K562 (cell line): ENCODE results near the gene APOBEC3F. TPM values are rescaled to one million over a fixed set of nuclear protein-coding genes. Genes with fewer than 3 reads are reported as not detected.
A peak's percentile ranks its signal among the peaks of the same experiment; 100 is the strongest.

Experiments used
- ATAC-seq: fragments of 200-7000 bp; cut with Tn5 transposase; 3 replicates; pipeline ENCODE4 v1.9.1; 2020; ENCODE audit warnings: moderate library complexity
- BruUV-seq: library from RNA; stranded (reverse); fragments of 400-500 nt; replicated peaks from 2 replicates; lab custom pipeline; 2021; lab: Mats Ljungman, UMichigan
- CTCF ChIA-PET: fragments of 300-600 bp; formaldehyde crosslinking; extraction: SDS; loops from one replicate; lab custom pipeline; 2021; ENCODE audit warnings: low intra/inter-chr PET ratio; lab: Yijun Ruan, JAX
- POLR2A ChIA-PET: fragments of 300-600, 350-650 bp; sonication (Branson Sonifier 250); formaldehyde crosslinking; extraction: SDS; loops from one replicate; lab custom pipeline; 2021; ENCODE audit warnings: antibody characterized with exemption, inconsistent platforms; lab: Yijun Ruan, JAX
- DNase-seq, 4 experiments: peaks; one replicate each; pipeline versions ENCODE4 v3.0.0 to v3.0.0-alpha.2; 2011 to 2018; ENCODE audit warnings: low spot score in 3 of 4, mixed read lengths in 3 of 4; ENCODE audit errors: extremely low read depth in 1 of 4
- FAIRE-seq: peaks from 2 replicates; lab custom pipeline; 2011; peaks lifted over from hg19 to GRCh38; lab: Jason Lieb, UNC
- H2AFZ ChIP-seq: 2 replicates; pipeline ENCODE4 v1.6.0; 2011; ENCODE audit warnings: low read depth, low read length, control low read depth, inconsistent platforms
- H3K27ac ChIP-seq: fragments of 200-600 bp; 3 replicates; pipeline ENCODE4 v1.8.0; 2011; ENCODE audit warnings: low read depth, mild to moderate bottlenecking, control low read depth, inconsistent platforms, low read length, moderate library complexity, mixed read lengths; ENCODE audit errors: extremely low read depth
- H3K27me3 ChIP-seq, 2 experiments: fragments of 300-600 bp in 1 of 2; 2 replicates in 1 of 2; 3 replicates in 1 of 2; pipeline versions ENCODE4 v1.6.0 to v1.8.0; 2011; ENCODE audit warnings: inconsistent platforms in 2 of 2, low read length in 2 of 2, mild to moderate bottlenecking in 1 of 2, mixed read lengths in 1 of 2, moderate library complexity in 1 of 2; ENCODE audit not compliant: control insufficient read depth in 2 of 2, insufficient read depth in 2 of 2
- H3K36me3 ChIP-seq: fragments of 300-600 bp; 3 replicates; pipeline ENCODE4 v1.8.0; 2011; ENCODE audit warnings: mild to moderate bottlenecking, low read length, inconsistent platforms; ENCODE audit not compliant: control insufficient read depth, insufficient read depth
- H3K4me1 ChIP-seq, 2 experiments: fragments of 200-600 bp in 1 of 2; replicated peaks in 1 of 2; 2 replicates in 1 of 2; 3 replicates in 1 of 2; pipeline versions ENCODE4 v1.5.1 to v1.8.0; 2011; ENCODE audit warnings: inconsistent platforms in 2 of 2, low read length in 2 of 2, mild to moderate bottlenecking in 1 of 2, mixed read lengths in 1 of 2, moderate library complexity in 1 of 2; ENCODE audit not compliant: control insufficient read depth in 2 of 2, insufficient read depth in 2 of 2
- H3K4me2 ChIP-seq: 2 replicates; pipeline ENCODE4 v1.6.1; 2011; ENCODE audit warnings: low read length, control low read depth, inconsistent platforms, mixed read lengths; ENCODE audit not compliant: insufficient read depth
- H3K4me3 ChIP-seq: fragments of 200-600 bp; sonication (generic), shearing (Covaris generic); 2 replicates; pipeline ENCODE4 v1.5.1; 2016; ENCODE audit warnings: control low read depth, inconsistent platforms
- H3K79me2 ChIP-seq: fragments of 200-600 bp; 3 replicates; pipeline ENCODE4 v1.8.0; 2011; ENCODE audit warnings: low read length, inconsistent platforms; ENCODE audit not compliant: control insufficient read depth, insufficient read depth
- H3K9ac ChIP-seq, 2 experiments: 2 replicates each; pipeline versions ENCODE4 v1.6.0 to v1.6.1; 2011; ENCODE audit warnings: low read depth in 2 of 2, low read length in 2 of 2, control low read depth in 1 of 2, inconsistent platforms in 1 of 2, mild to moderate bottlenecking in 1 of 2, mixed read lengths in 1 of 2; ENCODE audit not compliant: insufficient read depth in 1 of 2
- H3K9me1 ChIP-seq: one replicate; pipeline ENCODE4 v1.6.0; 2011; ENCODE audit warnings: inconsistent platforms, mild to moderate bottlenecking, low read length, moderate library complexity; ENCODE audit not compliant: control insufficient read depth, insufficient read depth
- H3K9me3 ChIP-seq: replicated peaks from 2 replicates; pipeline ENCODE4 v1.5.1; 2011; ENCODE audit warnings: low read depth, low read length, inconsistent platforms; ENCODE audit not compliant: control insufficient read depth, insufficient read depth
- H4K20me1 ChIP-seq: replicated peaks from 2 replicates; pipeline ENCODE4 v1.6.1; 2011; ENCODE audit warnings: low read length, inconsistent platforms, mixed read lengths; ENCODE audit not compliant: control insufficient read depth, insufficient read depth
- BHLHE40 ChIP-seq: IDR thresholded peaks from 2 replicates; pipeline ENCODE4 v1.6.1; 2011; ENCODE audit warnings: low read length, improper control_type of control experiment
- CBX5 ChIP-seq: IDR thresholded peaks from 2 replicates; pipeline ENCODE4 v1.6.1; 2014; ENCODE audit warnings: low read depth, borderline replicate concordance
- CREB1 ChIP-seq, 2 experiments: sonication (generic) in 1 of 2; formaldehyde crosslinking in 1 of 2; IDR thresholded peaks; 2 replicates each; pipeline versions ENCODE4 v1.6.1 to v1.8.0; 2012 to 2022; ENCODE audit warnings: inconsistent platforms in 1 of 2, mild to moderate bottlenecking in 1 of 2, missing genetic modification reagents in 1 of 2, moderate library complexity in 1 of 2
- FOXJ2 ChIP-seq: fragments of 200-800 bp; sonication (Bioruptor generic); IDR thresholded peaks from 2 replicates; pipeline ENCODE4 v1.6.1; 2016; ENCODE audit warnings: missing genetic modification characterization, missing compliant biosample characterization
- HNRNPUL1 ChIP-seq: fragments of 200-400 bp; formaldehyde crosslinking; IDR thresholded peaks from 2 replicates; pipeline ENCODE4 v1.6.1; 2017; ENCODE audit warnings: low read length
- LCOR ChIP-seq: sonication (generic); formaldehyde crosslinking; IDR thresholded peaks from 2 replicates; pipeline ENCODE4 v1.8.0; 2022; ENCODE audit warnings: mild to moderate bottlenecking, missing genetic modification reagents
- TEAD1 ChIP-seq, 2 experiments: fragments of 450-650 bp in 1 of 2; sonication (generic) in 1 of 2; formaldehyde crosslinking; IDR thresholded peaks; 2 replicates each; pipeline versions ENCODE4 v1.4.0 to v1.8.0; 2020 to 2022; ENCODE audit warnings: mild to moderate bottlenecking in 2 of 2, missing genetic modification reagents in 1 of 2
- WGBS: fragments of 100-300 bp; shearing (Covaris generic); methylation state at CpG from one replicate; pipeline ENCODE4 v1.1.6; 2016; ENCODE audit warnings: low coverage, mixed read lengths; ENCODE audit not compliant: insufficient coverage; ENCODE audit errors: missing lambda C conversion rate; 5-methylcytosine and 5-hydroxymethylcytosine counted together
- in situ Hi-C: fragments of 300-500 bp; cut with MboI; formaldehyde crosslinking; loops from 4 replicates; pipeline ENCODE4 v1.15.0; 2018; ENCODE audit warnings: inconsistent platforms, mixed read lengths
- intact Hi-C: fragments of 100-400 bp; cut with micrococcal nuclease; formaldehyde crosslinking; loops from 2 replicates; pipeline ENCODE4 v1.14.2; 2022
- polyA plus RNA-seq, 8 experiments: library from polyadenylated mRNA; depleted of rRNA in 4 of 8; stranded (reverse) in 5 of 8; unstranded in 3 of 8; fragments of >200 nt; fragmentation: Nextera tagmentation in 2 of 8; fragmentation: Illumina TruSeq in 1 of 8; extraction: Ambion mirVana in 2 of 8; extraction: Trizol in 1 of 8; gene quantifications; 2 replicates each; pipeline versions ENCODE4 v1.2.1 to v1.2.3, GENCODE V29; 2011 to 2014; ENCODE audit warnings: inconsistent platforms in 1 of 8, missing spikeins in 1 of 8
- total RNA-seq, 7 experiments: library from RNA; depleted of rRNA in 6 of 7; stranded (reverse); fragments of >200 nt in 6 of 7; fragmentation: Illumina TruSeq in 2 of 7; extraction: Trizol in 2 of 7; gene quantifications; 2 replicates each; pipeline versions ENCODE4 v1.2.1 to v1.2.3, GENCODE V29; 2011 to 2021; ENCODE audit warnings: low replicate concordance in 1 of 7
- TF ChIP-seq, protein P1 (sequence below), 2 experiments: fragments of 450-650 bp; IDR thresholded peaks; 2 replicates each; pipeline ENCODE4 v1.6.1; 2018; ENCODE audit warnings: mild to moderate bottlenecking in 2 of 2, low read depth in 1 of 2; ENCODE audit not compliant: partially characterized antibody in 2 of 2
- TF ChIP-seq, protein P2 (sequence below): sonication (generic); formaldehyde crosslinking; IDR thresholded peaks from 2 replicates; pipeline ENCODE4 v1.8.1; 2022; ENCODE audit warnings: missing genetic modification reagents
- TF ChIP-seq, protein P3 (sequence below): sonication (generic); formaldehyde crosslinking; IDR thresholded peaks from 2 replicates; pipeline ENCODE4 v1.8.0; 2022; ENCODE audit warnings: missing genetic modification reagents, mild to moderate bottlenecking, borderline replicate concordance
- TF ChIP-seq, protein P4 (sequence below): sonication (generic); formaldehyde crosslinking; IDR thresholded peaks from 2 replicates; pipeline ENCODE4 v1.8.1; 2023; ENCODE audit warnings: mild to moderate bottlenecking, missing genetic modification reagents

Gene APOBEC3F
- total and polyA plus RNA-seq, 9 of the 15 experiments (the other 6 are each of a cell fraction or from before 2014, with no cell fraction given): 1.1 to 3.3 (median 1.9) TPM

DNA sequence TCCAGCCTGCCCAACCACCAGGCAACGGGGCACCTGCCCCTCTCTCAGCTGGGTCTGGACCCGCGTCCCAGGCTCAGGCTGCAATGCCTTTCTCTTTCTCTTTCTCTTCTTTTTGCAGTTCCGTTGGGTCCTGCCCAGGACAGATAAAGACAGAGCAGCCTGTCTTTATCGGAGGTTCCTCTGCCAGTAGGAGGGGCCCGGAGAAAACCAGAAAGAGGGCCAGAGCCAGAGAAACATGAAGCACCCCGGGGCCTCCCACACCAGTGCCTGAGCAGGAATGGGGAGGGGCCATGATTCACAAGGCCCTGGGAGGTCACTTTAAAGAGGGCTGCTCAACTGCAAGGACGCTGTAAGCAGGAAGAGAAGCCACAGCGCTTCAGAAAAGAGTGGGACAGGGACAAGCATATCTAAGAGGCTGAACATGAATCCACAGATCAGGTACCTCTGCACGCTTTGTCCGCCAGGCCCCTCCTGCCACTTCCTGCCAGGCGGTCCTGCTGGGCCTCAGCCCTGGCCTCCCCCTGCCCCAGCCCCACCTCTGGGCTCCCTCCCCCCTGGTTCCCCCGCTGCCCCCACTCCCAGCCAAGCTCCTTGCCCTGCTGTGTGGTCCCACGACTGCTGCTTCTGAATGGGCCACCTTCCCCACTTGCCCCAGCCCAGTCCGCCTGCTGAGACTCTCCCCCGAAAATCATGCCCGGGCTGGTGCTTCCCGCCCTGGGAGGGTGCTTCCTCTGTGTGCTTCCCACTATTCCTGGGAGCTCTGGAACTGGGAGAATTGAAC lies 26.5 kb upstream of the APOBEC3F start, which contains the start of gene APOBEC3C:
Gene APOBEC3C, plus strand, starts transcription at position 316 of the 781 bp plus-strand sequence. Its CDS starts 106 bp downstream, at position 422.
- H3K4me3 ChIP-seq: peak within 1 kb of the TSS; percentile 75
- intact Hi-C loops (loop anchor here (2.0 to 10.0 kb wide), 3 partner anchors 51 to 142 kb away; partner anchors contain the start of gene CBX6), in situ Hi-C loops (loop anchor here (5.0 to 25.0 kb wide), 2 partner anchors 103 to 952 kb away; partner anchors contain the start of gene PICK1)
- BruUV-seq: TSS peak; percentile 47
- POLR2A ChIA-PET: interaction anchor here (0.5 to 1.1 kb wide), 4 partner anchors 22 to 305 kb away, joined by 3 to 5 read pairs (median 3); partner anchors contain the start of gene RPL3
- H3K79me2 ChIP-seq: peaks cover 35% of the 10 kb centered on the region
- DNase-seq: peak; percentile 74 to 94 (median 82)
- ATAC-seq: peak; percentile 94
- peak within 1 kb of the TSS; percentile 82 for H2AFZ ChIP-seq
- H3K4me1 ChIP-seq: peaks cover 15 to 46% of the 10 kb centered on the region in 2 experiments; a peak in 4 of 5 replicates
- peaks cover 2% of the 10 kb centered on the region for H3K9me1 ChIP-seq
- H3K9ac ChIP-seq: peak within 1 kb of the TSS; percentile 73 to 93
- CTCF ChIA-PET: no interaction called here
- H3K9me3 ChIP-seq: no peaks in the 10 kb centered on the region
- H3K36me3 ChIP-seq: peaks cover 14% of the 10 kb centered on the region
- no peaks in the 10 kb centered on the region for H4K20me1 ChIP-seq
- peak within 1 kb of the TSS; percentile 89 for H3K27ac ChIP-seq
- 3% methylated on average over 12 of the region's 18 CpGs for WGBS
- H3K4me2 ChIP-seq: peak within 1 kb of the TSS; percentile 87
- no peaks in the 10 kb centered on the region for H3K27me3 ChIP-seq
- FAIRE-seq: peak; percentile 99
- TF ChIP-seq HNRNPUL1 (no peak), CBX5 (no peak), LCOR (no peak), FOXJ2 (peak; percentile 38; the same call in 1 of the 2 replicates), BHLHE40 (peak; percentile 12; the same call in 1 of the 2 replicates), TEAD1 (CRISPR knock-in tag; IDR thresholded peaks at IDR 0.05) (no peak), CREB1 (IDR thresholded peaks at IDR 0.05) (0 out of 2 replicates have a peak, but pooled peaks have one; percentile 20), CREB1 (CRISPR knock-in tag; IDR thresholded peaks at IDR 0.05) (no peak)
- TF ChIP-seq, protein P1, sequence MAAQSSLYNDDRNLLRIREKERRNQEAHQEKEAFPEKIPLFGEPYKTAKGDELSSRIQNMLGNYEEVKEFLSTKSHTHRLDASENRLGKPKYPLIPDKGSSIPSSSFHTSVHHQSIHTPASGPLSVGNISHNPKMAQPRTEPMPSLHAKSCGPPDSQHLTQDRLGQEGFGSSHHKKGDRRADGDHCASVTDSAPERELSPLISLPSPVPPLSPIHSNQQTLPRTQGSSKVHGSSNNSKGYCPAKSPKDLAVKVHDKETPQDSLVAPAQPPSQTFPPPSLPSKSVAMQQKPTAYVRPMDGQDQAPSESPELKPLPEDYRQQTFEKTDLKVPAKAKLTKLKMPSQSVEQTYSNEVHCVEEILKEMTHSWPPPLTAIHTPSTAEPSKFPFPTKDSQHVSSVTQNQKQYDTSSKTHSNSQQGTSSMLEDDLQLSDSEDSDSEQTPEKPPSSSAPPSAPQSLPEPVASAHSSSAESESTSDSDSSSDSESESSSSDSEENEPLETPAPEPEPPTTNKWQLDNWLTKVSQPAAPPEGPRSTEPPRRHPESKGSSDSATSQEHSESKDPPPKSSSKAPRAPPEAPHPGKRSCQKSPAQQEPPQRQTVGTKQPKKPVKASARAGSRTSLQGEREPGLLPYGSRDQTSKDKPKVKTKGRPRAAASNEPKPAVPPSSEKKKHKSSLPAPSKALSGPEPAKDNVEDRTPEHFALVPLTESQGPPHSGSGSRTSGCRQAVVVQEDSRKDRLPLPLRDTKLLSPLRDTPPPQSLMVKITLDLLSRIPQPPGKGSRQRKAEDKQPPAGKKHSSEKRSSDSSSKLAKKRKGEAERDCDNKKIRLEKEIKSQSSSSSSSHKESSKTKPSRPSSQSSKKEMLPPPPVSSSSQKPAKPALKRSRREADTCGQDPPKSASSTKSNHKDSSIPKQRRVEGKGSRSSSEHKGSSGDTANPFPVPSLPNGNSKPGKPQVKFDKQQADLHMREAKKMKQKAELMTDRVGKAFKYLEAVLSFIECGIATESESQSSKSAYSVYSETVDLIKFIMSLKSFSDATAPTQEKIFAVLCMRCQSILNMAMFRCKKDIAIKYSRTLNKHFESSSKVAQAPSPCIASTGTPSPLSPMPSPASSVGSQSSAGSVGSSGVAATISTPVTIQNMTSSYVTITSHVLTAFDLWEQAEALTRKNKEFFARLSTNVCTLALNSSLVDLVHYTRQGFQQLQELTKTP (IDR thresholded peaks at IDR 0.05; ENCODE audit: low read depth in 1 of 2, partially characterized antibody in 2 of 2): peak in 1 of 2 experiments; percentile 72
- TF ChIP-seq, protein P2, sequence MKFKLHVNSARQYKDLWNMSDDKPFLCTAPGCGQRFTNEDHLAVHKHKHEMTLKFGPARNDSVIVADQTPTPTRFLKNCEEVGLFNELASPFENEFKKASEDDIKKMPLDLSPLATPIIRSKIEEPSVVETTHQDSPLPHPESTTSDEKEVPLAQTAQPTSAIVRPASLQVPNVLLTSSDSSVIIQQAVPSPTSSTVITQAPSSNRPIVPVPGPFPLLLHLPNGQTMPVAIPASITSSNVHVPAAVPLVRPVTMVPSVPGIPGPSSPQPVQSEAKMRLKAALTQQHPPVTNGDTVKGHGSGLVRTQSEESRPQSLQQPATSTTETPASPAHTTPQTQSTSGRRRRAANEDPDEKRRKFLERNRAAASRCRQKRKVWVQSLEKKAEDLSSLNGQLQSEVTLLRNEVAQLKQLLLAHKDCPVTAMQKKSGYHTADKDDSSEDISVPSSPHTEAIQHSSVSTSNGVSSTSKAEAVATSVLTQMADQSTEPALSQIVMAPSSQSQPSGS (CRISPR knock-in tag): no peak
- TF ChIP-seq, protein P3, sequence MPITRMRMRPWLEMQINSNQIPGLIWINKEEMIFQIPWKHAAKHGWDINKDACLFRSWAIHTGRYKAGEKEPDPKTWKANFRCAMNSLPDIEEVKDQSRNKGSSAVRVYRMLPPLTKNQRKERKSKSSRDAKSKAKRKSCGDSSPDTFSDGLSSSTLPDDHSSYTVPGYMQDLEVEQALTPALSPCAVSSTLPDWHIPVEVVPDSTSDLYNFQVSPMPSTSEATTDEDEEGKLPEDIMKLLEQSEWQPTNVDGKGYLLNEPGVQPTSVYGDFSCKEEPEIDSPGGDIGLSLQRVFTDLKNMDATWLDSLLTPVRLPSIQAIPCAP (CRISPR knock-in tag): no peak
- TF ChIP-seq, protein P4, sequence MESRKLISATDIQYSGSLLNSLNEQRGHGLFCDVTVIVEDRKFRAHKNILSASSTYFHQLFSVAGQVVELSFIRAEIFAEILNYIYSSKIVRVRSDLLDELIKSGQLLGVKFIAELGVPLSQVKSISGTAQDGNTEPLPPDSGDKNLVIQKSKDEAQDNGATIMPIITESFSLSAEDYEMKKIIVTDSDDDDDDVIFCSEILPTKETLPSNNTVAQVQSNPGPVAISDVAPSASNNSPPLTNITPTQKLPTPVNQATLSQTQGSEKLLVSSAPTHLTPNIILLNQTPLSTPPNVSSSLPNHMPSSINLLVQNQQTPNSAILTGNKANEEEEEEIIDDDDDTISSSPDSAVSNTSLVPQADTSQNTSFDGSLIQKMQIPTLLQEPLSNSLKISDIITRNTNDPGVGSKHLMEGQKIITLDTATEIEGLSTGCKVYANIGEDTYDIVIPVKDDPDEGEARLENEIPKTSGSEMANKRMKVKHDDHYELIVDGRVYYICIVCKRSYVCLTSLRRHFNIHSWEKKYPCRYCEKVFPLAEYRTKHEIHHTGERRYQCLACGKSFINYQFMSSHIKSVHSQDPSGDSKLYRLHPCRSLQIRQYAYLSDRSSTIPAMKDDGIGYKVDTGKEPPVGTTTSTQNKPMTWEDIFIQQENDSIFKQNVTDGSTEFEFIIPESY (CRISPR knock-in tag): 0 out of 2 replicates have a peak, but pooled peaks have one; percentile 30
